ENCODE data around the gene UTS2B.
"Not testable (repeated sequence)": the region's sequence is repeated elsewhere in the genome, so short reads cannot be mapped to it uniquely, and the experiment has no call there.

The UTS2B gene

GRCh38 chr3:191254098-191254873 is 76.0 kb downstream of the UTS2B start:
- Histone ChIP-seq H2AFZ (ENCODE audit: low read length) (no peak overlapping the region), H3F3A (ENCODE audit: low read depth) (no peaks in the 10 kb centered on the region), H3K79me2 (ENCODE audit: insufficient read depth, low read length) (no peaks in the 10 kb centered on the region), H3K4me1 (ENCODE audit: insufficient read depth, low read length, poor library complexity, severe bottlenecking) (no peaks in the 10 kb centered on the region), H3K9me3 (ENCODE audit: insufficient read depth, low read depth, low read length) (no peaks in the 10 kb centered on the region), H3K4me3 (ENCODE audit: low read length, poor library complexity, severe bottlenecking) (no peak overlapping the region), H3K9me2 (replicated peaks; ENCODE audit: low read depth, low read length) (no peaks in the 10 kb centered on the region), H3K27me3 (ENCODE audit: insufficient read depth, low read length, poor library complexity, severe bottlenecking) (no peaks in the 10 kb centered on the region), H3K36me3 (ENCODE audit: insufficient read depth, low read length) (no peaks in the 10 kb centered on the region), H4K20me1 (ENCODE audit: insufficient read depth, low read length, poor library complexity, severe bottlenecking) (no peaks in the 10 kb centered on the region), H3K9ac (ENCODE audit: low read depth, low read length, poor library complexity, severe bottlenecking) (no peak overlapping the region), H3K4me2 (ENCODE audit: low read depth, low read length, poor library complexity, severe bottlenecking) (no peak overlapping the region)
- TF ChIP-seq EZH2phosphoT487 (IDR thresholded peaks at IDR 0.05; ENCODE audit: borderline replicate concordance): no peak
- TF ChIP-seq CTCF (conservative IDR thresholded peaks at IDR 0.05; ENCODE audit: low read length): no peak

DNA sequence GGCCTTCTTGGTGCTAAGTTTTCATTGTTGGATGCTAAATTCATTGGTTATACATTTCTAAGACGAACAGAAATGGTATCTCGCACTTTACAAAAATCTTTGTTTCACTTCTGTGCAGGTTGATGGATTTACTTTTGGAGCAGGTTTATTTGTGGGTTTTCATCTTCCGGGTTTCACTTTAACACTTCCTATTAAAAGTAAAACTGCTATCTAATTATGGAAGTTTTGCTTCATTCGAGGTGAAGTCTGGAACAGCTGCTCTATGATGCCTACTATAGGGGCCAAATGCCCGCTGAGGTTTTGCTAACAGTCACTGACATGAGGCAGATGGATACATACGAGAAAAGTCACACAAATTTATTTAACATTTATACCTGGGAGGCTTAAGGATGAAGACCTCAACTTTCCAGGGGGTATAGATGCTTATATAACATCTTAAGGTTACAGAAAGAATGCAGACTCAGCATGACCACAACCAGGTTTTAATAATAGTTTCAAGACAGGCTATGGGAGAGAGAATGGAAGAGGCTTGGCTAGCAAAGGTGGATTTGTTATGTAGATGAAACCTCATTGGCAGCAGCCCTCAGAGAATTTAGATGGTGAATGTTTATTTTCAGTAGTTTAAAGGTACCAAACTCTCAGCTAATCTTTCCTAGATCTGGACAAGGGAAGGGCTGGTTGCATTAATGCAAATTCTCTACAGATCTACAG is 77.1 kb downstream of the UTS2B start:
- H3K9me2 ChIP-seq (replicated peaks; ENCODE audit: low read depth, low read length): no peaks in the 10 kb centered on the region
- no peaks in the 10 kb centered on the region for H3K36me3 ChIP-seq (ENCODE audit: insufficient read depth, low read length)
- no peak for TF ChIP-seq CTCF (conservative IDR thresholded peaks at IDR 0.05; ENCODE audit: low read length)
- no peak for TF ChIP-seq EZH2phosphoT487 (IDR thresholded peaks at IDR 0.05; ENCODE audit: borderline replicate concordance)
- no peaks in the 10 kb centered on the region for H3K79me2 ChIP-seq (ENCODE audit: insufficient read depth, low read length)
- no peak overlapping the region for H2AFZ ChIP-seq (ENCODE audit: low read length)
- H3K9me3 ChIP-seq (ENCODE audit: insufficient read depth, low read depth, low read length): no peaks in the 10 kb centered on the region
- no peaks in the 10 kb centered on the region for H3F3A ChIP-seq (ENCODE audit: low read depth)
- H3K4me1 ChIP-seq (ENCODE audit: insufficient read depth, low read length, poor library complexity, severe bottlenecking): no peaks in the 10 kb centered on the region
- H3K4me3 ChIP-seq (ENCODE audit: low read length, poor library complexity, severe bottlenecking): no peak overlapping the region
- no peaks in the 10 kb centered on the region for H4K20me1 ChIP-seq (ENCODE audit: insufficient read depth, low read length, poor library complexity, severe bottlenecking)
- H3K27me3 ChIP-seq (ENCODE audit: insufficient read depth, low read length, poor library complexity, severe bottlenecking): no peaks in the 10 kb centered on the region
- H3K9ac ChIP-seq (ENCODE audit: low read depth, low read length, poor library complexity, severe bottlenecking): no peak overlapping the region
- H3K4me2 ChIP-seq (ENCODE audit: low read depth, low read length, poor library complexity, severe bottlenecking): no peak overlapping the region

- Histone ChIP-seq H3K9me2 (replicated peaks; ENCODE audit: low read depth, low read length) (no peaks in the 10 kb centered on the region), H3K4me3 (ENCODE audit: low read length, poor library complexity, severe bottlenecking) (no peak overlapping the region), H3K36me3 (ENCODE audit: insufficient read depth, low read length) (no peaks in the 10 kb centered on the region), H3K9ac (ENCODE audit: low read depth, low read length, poor library complexity, severe bottlenecking) (no peak overlapping the region), H3K4me1 (ENCODE audit: insufficient read depth, low read length, poor library complexity, severe bottlenecking) (no peaks in the 10 kb centered on the region), H3F3A (ENCODE audit: low read depth) (no peaks in the 10 kb centered on the region), H3K9me3 (ENCODE audit: insufficient read depth, low read depth, low read length) (no peaks in the 10 kb centered on the region), H3K4me2 (ENCODE audit: low read depth, low read length, poor library complexity, severe bottlenecking) (no peak overlapping the region), H3K27me3 (ENCODE audit: insufficient read depth, low read length, poor library complexity, severe bottlenecking) (no peaks in the 10 kb centered on the region), H4K20me1 (ENCODE audit: insufficient read depth, low read length, poor library complexity, severe bottlenecking) (no peaks in the 10 kb centered on the region), H3K79me2 (ENCODE audit: insufficient read depth, low read length) (no peaks in the 10 kb centered on the region), H2AFZ (ENCODE audit: low read length) (no peak overlapping the region)
- no peak for TF ChIP-seq CTCF (conservative IDR thresholded peaks at IDR 0.05; ENCODE audit: low read length)
- no peak for TF ChIP-seq EZH2phosphoT487 (IDR thresholded peaks at IDR 0.05; ENCODE audit: borderline replicate concordance)
Observed at GRCh38 chr3:191246630-191247029, 83.7 kb downstream of the UTS2B start.

- not testable (repeated sequence) for H3F3A ChIP-seq (ENCODE audit: low read depth); H3K4me1 ChIP-seq (ENCODE audit: insufficient read depth, low read length, poor library complexity, severe bottlenecking); H3K9ac ChIP-seq (ENCODE audit: low read depth, low read length, poor library complexity, severe bottlenecking); H3K4me2 ChIP-seq (ENCODE audit: low read depth, low read length, poor library complexity, severe bottlenecking); H3K79me2 ChIP-seq (ENCODE audit: insufficient read depth, low read length); H3K36me3 ChIP-seq (ENCODE audit: insufficient read depth, low read length); H3K27me3 ChIP-seq (ENCODE audit: insufficient read depth, low read length, poor library complexity, severe bottlenecking); H3K9me3 ChIP-seq (ENCODE audit: insufficient read depth, low read depth, low read length); H4K20me1 ChIP-seq (ENCODE audit: insufficient read depth, low read length, poor library complexity, severe bottlenecking); H3K4me3 ChIP-seq (ENCODE audit: low read length, poor library complexity, severe bottlenecking); H3K9me2 ChIP-seq (replicated peaks; ENCODE audit: low read depth, low read length); H2AFZ ChIP-seq (ENCODE audit: low read length)
Observed at GRCh38 chr3:191246034-191246433, 84.3 kb downstream of the UTS2B start.

Measured in Loucy (cell line).